Parathyroid adenoma (tissue), 2 donors: ENCODE data around the gene JMJD6.

Source experiments
- H2AFZ ChIP-seq: fragments of 300-600 bp; sonication (generic); one replicate; pipeline ENCODE4 v1.7.0; 2017; ENCODE audit warnings: antibody characterized with exemption, mild to moderate bottlenecking
- H3K27ac ChIP-seq: fragments of 300-600 bp; sonication (generic); one replicate; pipeline ENCODE4 v1.7.0; 2017
- H3K27me3 ChIP-seq: fragments of 300-600 bp; sonication (generic); one replicate; pipeline ENCODE4 v1.7.0; 2017; ENCODE audit warnings: low read length; ENCODE audit not compliant: control insufficient read depth, insufficient read depth
- H3K36me3 ChIP-seq: fragments of 300-600 bp; sonication (generic); one replicate; pipeline ENCODE4 v1.7.0; 2017; ENCODE audit warnings: low read length; ENCODE audit not compliant: control insufficient read depth, insufficient read depth
- H3K4me1 ChIP-seq: fragments of 300-600 bp; sonication (generic); one replicate; pipeline ENCODE4 v1.7.0; 2017; ENCODE audit warnings: control low read depth
- H3K4me2 ChIP-seq: fragments of 300-600 bp; sonication (generic); one replicate; pipeline ENCODE4 v1.7.0; 2017; ENCODE audit warnings: low read length
- H3K4me3 ChIP-seq: fragments of 300-600 bp; sonication (generic); one replicate; pipeline ENCODE4 v1.7.0; 2017; ENCODE audit warnings: low read depth, low read length
- H3K79me2 ChIP-seq: fragments of 300-600 bp; sonication (generic); one replicate; pipeline ENCODE4 v1.7.0; 2017; ENCODE audit warnings: control low read depth
- H3K9ac ChIP-seq: fragments of 300-600 bp; sonication (generic); one replicate; pipeline ENCODE4 v1.7.0; 2017; ENCODE audit warnings: mild to moderate bottlenecking
- H3K9me3 ChIP-seq: fragments of 300-600 bp; sonication (generic); one replicate; pipeline ENCODE4 v1.7.0; 2017; ENCODE audit warnings: low read length; ENCODE audit not compliant: control insufficient read depth
- CTCF ChIP-seq: fragments of 300-600 bp; sonication (generic); IDR thresholded peaks from one replicate; pipeline ENCODE4 v1.7.0; 2017; ENCODE audit warnings: antibody characterized with exemption, mild to moderate bottlenecking
- donor health status: primary hyperparathyroidism.

Gene JMJD6

GRCh38 chr17:76671123-76671911 is 55.1 kb downstream of the JMJD6 start:
- Histone ChIP-seq H3K4me3 (peak overlapping the region; percentile 70), H3K9me3 (no peaks in the 10 kb centered on the region), H3K4me2 (peak overlapping the region; percentile 83), H3K27me3 (no peaks in the 10 kb centered on the region), H3K4me1 (peaks cover 23% of the 10 kb centered on the region), H2AFZ (peak overlapping the region; percentile 79), H3K27ac (peak overlapping the region; percentile 84), H3K9ac (no peak overlapping the region), H3K79me2 (no peaks in the 10 kb centered on the region), H3K36me3 (no peaks in the 10 kb centered on the region)
- TF ChIP-seq CTCF, result no peak

DNA sequence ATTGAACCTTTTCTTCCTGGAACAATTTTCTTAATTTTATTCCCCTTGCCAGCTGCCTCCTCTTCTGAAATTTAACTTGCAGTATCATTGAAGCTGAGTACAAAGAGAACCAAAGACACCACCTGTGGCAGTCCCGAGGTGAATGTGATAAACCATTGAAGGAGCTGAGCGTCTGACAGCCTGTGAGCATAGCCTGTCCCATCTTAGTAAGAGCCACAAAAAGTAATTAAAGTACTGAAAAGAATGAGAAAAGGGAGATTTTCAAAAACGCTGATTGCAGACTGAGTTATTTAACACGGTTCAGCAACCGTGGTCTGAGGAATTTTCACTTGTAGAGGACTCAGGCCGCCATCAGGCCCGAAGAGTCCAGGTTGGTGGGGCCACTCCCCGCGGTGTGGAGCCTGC is 55.7 kb downstream of the JMJD6 start:
- H3K27me3 ChIP-seq, result no peaks in the 10 kb centered on the region
- no peak overlapping the region for H3K9ac ChIP-seq
- no peak for TF ChIP-seq CTCF
- H2AFZ ChIP-seq, result peak overlapping the region; percentile 79
- no peaks in the 10 kb centered on the region for H3K36me3 ChIP-seq
- no peaks in the 10 kb centered on the region for H3K9me3 ChIP-seq
- H3K27ac ChIP-seq, result peak overlapping the region; percentile 84
- H3K4me1 ChIP-seq, result peaks cover 23% of the 10 kb centered on the region
- peak overlapping the region; percentile 83 for H3K4me2 ChIP-seq
- no peaks in the 10 kb centered on the region for H3K79me2 ChIP-seq
- H3K4me3 ChIP-seq, result peak overlapping the region; percentile 70

- Histone ChIP-seq H3K4me1 (peaks cover 23% of the 10 kb centered on the region), H3K9me3 (no peaks in the 10 kb centered on the region), H3K27ac (peak overlapping the region; percentile 84), H3K36me3 (no peaks in the 10 kb centered on the region), H2AFZ (peak overlapping the region; percentile 79), H3K9ac (no peak overlapping the region), H3K27me3 (no peaks in the 10 kb centered on the region), H3K4me3 (peak overlapping the region; percentile 70), H3K79me2 (no peaks in the 10 kb centered on the region), H3K4me2 (peak overlapping the region; percentile 83)
- no peak for TF ChIP-seq CTCF
These were observed 56.2 kb downstream of the JMJD6 start for GRCh38 chr17:76670020-76670717.
